GM12878 (cell line): ENCODE results near the gene LIMS2.

Source experiments
- EP300 ChIP-seq, 2 experiments: fragments of 150-350 bp in 1 of 2; IDR thresholded peaks; 2 replicates each; pipeline ENCODE4 v1.6.1; 2011 to 2012; ENCODE audit warnings: low read depth in 2 of 2, low read length in 2 of 2, borderline replicate concordance in 1 of 2, improper control_type of control experiment in 1 of 2, inconsistent platforms in 1 of 2; ENCODE audit not compliant: control insufficient read depth in 1 of 2
- NR2C2 ChIP-seq: IDR thresholded peaks from 2 replicates; pipeline ENCODE4 v1.6.1; 2011; ENCODE audit warnings: borderline replicate concordance, low read depth; ENCODE audit not compliant: control insufficient read depth, insufficient read length
- POLR2A ChIP-seq: IDR thresholded peaks from 2 replicates; pipeline ENCODE4 v1.6.1; 2011; ENCODE audit warnings: low read depth, mild to moderate bottlenecking, low read length
- POLR2AphosphoS5 ChIP-seq: IDR thresholded peaks from 2 replicates; pipeline ENCODE4 v1.6.1; 2011; ENCODE audit warnings: mild to moderate bottlenecking, low read length, inconsistent platforms
- TCF7 ChIP-seq: IDR thresholded peaks from 2 replicates; pipeline ENCODE4 v1.6.1; 2014; ENCODE audit warnings: antibody characterized with exemption, borderline replicate concordance
- YY1 ChIP-seq: IDR thresholded peaks from 2 replicates; pipeline ENCODE4 v1.6.1; 2011; ENCODE audit warnings: low read depth, mild to moderate bottlenecking, low read length
- ZZZ3 ChIP-seq: IDR thresholded peaks from 2 replicates; pipeline ENCODE4 v1.6.1; 2011; ENCODE audit warnings: low read depth; ENCODE audit not compliant: control insufficient read depth, insufficient read length
- TF ChIP-seq, protein P1 (sequence below): IDR thresholded peaks from 2 replicates; pipeline ENCODE4 v1.6.1; 2011; ENCODE audit warnings: low read depth, mild to moderate bottlenecking, low read length, moderate library complexity, borderline replicate concordance; ENCODE audit errors: extremely low read depth
- TF ChIP-seq, protein P2 (sequence below): IDR thresholded peaks from 2 replicates; pipeline ENCODE4 v1.6.1; 2011; ENCODE audit warnings: mild to moderate bottlenecking, low read depth, low read length, moderate library complexity; ENCODE audit not compliant: insufficient replicate concordance
- TF ChIP-seq, protein P3 (sequence below), 3 experiments: IDR thresholded peaks in 2 of 3; conservative IDR thresholded peaks in 1 of 3; 2 replicates each; pipeline ENCODE4 v1.5.1; 2011; ENCODE audit warnings: low read depth in 3 of 3, low read length in 3 of 3, mild to moderate bottlenecking in 3 of 3, control low read depth in 2 of 3, moderate library complexity in 2 of 3, inconsistent platforms in 1 of 3, mixed read lengths in 1 of 3; ENCODE audit not compliant: control insufficient read depth in 2 of 3, insufficient read depth in 1 of 3; ENCODE audit errors: extremely low read depth in 1 of 3

DNA sequence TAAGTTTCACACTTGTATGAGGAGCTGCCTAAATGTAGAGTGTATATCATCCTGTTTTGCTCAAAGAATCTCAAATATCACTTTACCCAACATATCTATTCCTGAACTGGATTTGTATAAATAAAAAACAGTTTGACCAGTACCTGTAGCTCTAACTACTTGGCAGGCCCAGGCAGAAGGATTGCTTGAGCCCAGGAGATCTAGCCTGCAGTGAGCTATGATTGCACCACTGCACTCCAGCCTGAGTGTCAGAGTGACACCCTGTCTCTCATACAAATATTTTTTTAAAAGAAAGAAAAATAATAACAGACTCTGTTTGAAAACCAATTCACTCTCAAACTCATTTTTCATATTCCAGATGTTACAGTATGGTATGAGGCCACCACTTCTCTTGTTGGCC, 7.7 kb upstream of the LIMS2 start:
- TF ChIP-seq, protein P1, sequence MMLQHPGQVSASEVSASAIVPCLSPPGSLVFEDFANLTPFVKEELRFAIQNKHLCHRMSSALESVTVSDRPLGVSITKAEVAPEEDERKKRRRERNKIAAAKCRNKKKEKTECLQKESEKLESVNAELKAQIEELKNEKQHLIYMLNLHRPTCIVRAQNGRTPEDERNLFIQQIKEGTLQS = no peak
- no peak for TF ChIP-seq POLR2AphosphoS5
- TF ChIP-seq YY1 = no peak
- TF ChIP-seq, protein P2, sequence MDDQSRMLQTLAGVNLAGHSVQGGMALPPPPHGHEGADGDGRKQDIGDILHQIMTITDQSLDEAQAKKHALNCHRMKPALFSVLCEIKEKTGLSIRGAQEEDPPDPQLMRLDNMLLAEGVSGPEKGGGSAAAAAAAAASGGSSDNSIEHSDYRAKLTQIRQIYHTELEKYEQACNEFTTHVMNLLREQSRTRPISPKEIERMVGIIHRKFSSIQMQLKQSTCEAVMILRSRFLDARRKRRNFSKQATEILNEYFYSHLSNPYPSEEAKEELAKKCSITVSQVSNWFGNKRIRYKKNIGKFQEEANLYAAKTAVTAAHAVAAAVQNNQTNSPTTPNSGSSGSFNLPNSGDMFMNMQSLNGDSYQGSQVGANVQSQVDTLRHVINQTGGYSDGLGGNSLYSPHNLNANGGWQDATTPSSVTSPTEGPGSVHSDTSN = no peak
- TF ChIP-seq, protein P3, sequence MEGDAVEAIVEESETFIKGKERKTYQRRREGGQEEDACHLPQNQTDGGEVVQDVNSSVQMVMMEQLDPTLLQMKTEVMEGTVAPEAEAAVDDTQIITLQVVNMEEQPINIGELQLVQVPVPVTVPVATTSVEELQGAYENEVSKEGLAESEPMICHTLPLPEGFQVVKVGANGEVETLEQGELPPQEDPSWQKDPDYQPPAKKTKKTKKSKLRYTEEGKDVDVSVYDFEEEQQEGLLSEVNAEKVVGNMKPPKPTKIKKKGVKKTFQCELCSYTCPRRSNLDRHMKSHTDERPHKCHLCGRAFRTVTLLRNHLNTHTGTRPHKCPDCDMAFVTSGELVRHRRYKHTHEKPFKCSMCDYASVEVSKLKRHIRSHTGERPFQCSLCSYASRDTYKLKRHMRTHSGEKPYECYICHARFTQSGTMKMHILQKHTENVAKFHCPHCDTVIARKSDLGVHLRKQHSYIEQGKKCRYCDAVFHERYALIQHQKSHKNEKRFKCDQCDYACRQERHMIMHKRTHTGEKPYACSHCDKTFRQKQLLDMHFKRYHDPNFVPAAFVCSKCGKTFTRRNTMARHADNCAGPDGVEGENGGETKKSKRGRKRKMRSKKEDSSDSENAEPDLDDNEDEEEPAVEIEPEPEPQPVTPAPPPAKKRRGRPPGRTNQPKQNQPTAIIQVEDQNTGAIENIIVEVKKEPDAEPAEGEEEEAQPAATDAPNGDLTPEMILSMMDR (IDR thresholded peaks at IDR 0.05 in 2 of 3, conservative IDR thresholded peaks at IDR 0.05 in 1 of 3; ENCODE audit: control insufficient read depth in 2 of 3, extremely low read depth in 1 of 3, insufficient read depth in 1 of 3, low read depth in 3 of 3, low read length in 3 of 3) = no peak
- TF ChIP-seq TCF7 = no peak
- no peak for TF ChIP-seq ZZZ3
- TF ChIP-seq POLR2A = no peak
- no peak for TF ChIP-seq NR2C2
- no peak for TF ChIP-seq EP300 (IDR thresholded peaks at IDR 0.05; ENCODE audit: borderline replicate concordance in 1 of 2, control insufficient read depth in 1 of 2, low read depth in 2 of 2, low read length in 2 of 2)
